Fibroblast of gingiva (primary cell): Measurements from ENCODE around the gene VEPH1.
A peak's percentile ranks its signal among the peaks of the same experiment; 100 is the strongest.

ENCODE experiments used
- DNase-seq: peaks from one replicate; pipeline ENCODE4 v3.0.0-alpha.2; 2011; ENCODE audit warnings: low read depth

The VEPH1 gene

DNA sequence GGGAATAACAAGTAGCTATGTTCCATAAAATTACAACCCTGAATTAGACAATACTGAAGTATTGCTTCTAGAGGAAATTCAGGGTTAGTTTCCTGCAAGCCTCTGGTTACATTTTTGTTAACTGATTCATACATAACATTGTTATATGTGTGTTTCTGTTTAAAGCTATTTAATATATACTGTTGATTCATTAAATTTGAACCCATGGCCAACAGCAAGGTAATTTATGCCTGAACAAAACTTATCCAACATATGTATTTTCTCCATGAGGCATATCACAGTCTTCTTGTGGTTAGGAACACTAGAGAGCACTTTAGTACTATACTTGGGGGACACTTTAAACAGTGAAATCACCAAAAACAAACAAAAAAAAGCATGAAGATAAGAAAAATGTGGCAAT lies 114.2 kb downstream of the VEPH1 start:
- no peak for DNase-seq

DNA sequence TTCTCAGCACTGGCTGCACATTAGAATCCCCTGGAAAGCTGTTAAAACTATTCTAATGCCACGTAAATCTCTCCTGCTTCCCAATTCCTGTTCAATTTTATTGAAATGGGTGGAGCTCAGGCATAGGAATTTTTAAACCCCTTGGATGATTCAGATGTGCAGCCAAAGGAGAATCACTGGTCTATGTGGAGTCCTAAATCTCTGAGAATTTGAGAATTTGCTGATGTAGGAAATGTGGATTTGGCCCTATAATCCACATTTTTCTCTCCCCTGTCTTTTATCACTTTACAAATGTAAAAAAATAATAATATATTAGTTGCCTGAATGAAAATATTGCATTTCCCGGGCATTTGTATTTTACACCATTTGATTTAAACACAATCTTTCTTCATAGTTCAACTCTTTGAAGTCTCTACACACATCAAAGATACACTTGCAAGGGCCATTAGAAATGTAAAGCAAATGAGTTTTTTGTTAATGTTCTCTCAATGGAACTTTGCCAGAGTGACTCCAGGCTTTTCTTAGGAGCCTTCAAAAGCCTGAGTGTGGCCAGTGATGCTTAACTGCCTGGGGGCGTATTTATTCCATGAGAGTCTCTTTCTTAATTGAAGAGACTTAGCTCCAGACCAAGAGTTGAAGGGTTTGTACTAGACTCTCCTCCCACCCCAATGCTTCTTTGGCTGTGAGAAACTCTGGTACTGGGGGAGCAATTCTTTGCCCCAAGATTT lies 115.3 kb downstream of the VEPH1 start:
- DNase-seq: no peak

DNA sequence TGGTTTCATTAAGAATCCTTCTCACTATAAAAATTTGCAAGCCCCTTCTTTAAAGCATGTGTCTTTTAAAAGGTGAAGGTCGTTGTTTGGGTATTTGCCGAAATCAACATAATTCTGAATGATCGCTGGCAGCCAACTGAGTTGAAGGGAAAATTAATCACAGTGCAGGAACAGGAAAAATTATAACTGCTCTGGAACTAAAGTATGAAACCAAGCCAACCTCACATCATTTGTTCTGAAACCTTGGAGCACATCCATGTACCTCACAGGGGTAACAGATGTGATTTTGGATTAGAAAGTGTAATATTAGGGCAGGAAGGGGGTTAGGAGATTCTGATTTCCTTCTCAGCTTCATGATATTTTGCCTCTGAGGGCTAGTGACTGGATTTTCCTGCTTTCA lies 118.7 kb downstream of the VEPH1 start:
- DNase-seq: no peak

DNA sequence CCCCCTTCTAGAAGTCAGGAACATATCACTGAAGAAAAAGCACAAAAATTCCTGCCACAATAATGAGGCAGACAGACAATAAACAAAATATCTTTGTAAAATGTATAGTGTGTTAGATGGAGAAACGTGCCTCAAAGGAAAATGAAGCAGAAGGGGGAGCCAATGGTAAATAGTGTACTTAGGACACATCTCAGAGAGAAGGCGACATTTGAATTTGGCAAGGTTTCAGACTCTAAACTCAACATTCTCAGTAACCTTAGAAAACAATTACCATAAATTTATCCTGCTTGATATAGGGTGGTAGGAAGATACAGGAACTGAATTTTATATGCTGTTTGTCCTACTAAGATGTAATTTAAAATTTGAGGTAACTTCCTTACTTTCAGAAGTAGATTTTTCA lies 119.2 kb downstream of the VEPH1 start:
- no peak for DNase-seq

DNA sequence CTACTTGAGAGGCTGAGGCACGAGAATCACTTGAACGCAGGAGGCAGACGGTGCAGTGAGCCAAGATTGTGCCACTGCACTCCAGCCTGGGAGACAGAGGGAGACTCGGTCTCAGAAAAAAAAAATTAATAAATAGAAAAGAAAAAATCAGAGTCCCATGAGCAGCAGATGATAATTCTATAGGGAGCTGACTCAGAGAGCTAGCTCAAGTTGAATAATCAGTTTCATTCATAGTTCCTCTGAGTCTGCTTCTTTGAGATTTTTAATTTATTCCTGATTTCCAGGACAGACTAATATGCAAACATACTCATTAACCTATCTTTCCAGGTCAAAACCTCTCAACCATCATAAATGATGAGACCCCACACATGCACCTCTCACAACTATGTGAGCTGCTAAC lies 121.6 kb downstream of the VEPH1 start:
- DNase-seq: no peak

DNA sequence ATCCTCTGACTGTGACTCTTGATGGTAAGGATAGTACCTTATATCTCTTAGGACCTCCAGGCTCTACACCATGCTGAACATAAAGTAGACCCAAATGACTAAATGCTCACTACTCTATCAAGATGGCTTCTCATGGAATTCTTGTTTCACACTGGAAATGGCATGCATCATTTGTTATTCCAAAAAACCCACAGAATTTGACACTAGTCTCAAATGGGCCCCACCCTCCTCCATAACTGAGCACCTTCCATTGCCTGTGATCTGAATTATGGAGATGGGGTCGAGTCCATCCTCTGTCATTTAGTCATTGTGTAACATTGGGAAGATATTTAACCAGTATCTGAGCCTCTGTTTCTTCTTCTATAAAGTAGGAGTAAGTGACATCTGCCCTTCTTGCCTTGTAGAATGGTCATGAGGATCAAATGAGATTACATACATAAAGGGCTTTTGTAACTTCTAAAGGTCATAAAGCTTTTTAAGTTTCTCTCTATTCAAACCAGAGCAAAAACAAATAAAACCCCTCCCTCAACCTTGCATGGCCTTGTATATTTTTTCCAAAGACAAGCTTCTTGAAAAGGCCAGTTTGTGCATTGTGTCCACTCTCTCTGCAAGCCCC lies 123.6 kb downstream of the VEPH1 start:
- no peak for DNase-seq

DNA sequence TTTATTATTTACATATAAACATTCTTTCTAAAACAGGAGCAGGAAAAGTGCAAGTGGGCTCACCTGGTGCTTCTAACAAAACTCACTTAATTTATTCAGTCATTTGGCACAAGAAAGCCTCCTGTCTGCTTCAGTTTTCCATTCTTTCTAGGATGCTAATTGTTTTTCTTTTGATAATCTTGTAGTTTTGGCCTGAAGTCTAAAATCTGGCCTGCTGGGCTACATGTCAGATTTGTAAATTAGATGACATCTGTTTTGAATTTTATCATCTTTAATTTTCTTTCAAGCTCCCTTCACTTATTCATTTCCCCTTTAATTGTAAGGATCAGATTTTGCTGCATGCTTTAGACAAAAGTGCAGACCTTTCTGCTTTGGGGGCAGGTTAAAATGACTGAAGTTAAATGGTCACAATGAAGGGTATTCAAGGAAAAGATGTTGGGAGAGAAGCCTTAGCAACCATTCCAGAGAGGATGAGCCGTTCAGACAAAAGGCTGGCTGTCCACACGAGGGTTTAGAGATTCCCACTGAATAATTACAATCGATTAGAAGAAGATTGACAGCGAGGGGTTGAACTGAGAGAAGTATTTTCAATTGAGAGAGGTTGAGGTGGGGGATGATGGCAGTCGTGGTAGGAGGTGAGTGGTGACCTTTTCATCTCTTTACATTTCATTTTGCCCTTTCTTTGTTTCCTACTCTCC lies 126.5 kb downstream of the VEPH1 start:
- DNase-seq: peak; percentile 24

DNA sequence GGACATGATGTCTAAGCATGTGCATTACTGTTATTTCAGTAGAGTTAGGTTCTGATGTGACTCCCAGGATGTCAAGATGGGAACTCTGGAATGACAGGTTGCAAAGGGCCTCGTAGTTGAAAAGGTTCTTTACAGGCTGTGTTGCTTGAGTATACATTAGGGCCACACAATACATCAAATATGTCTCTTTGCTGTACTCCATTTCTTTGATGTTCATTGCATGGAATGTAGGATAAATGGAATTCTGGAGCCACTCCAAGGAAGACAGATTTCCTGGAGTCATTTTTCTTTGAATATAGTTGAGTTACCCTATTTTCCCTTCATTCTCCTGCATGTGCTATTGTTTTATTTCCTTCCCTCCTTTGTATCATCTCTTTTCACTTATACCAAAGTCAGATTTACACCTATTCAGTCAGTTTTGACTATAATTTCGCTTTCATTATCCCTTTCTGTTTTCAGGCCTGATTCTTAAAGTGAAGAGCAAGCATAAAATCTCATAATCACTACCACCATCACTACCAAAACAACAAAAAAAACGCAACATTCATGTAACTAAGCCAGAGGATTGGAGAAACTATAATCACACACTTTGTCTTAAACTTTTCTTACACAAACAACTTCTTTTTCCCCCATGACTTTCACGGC lies 127.8 kb downstream of the VEPH1 start:
- no peak for DNase-seq

DNA sequence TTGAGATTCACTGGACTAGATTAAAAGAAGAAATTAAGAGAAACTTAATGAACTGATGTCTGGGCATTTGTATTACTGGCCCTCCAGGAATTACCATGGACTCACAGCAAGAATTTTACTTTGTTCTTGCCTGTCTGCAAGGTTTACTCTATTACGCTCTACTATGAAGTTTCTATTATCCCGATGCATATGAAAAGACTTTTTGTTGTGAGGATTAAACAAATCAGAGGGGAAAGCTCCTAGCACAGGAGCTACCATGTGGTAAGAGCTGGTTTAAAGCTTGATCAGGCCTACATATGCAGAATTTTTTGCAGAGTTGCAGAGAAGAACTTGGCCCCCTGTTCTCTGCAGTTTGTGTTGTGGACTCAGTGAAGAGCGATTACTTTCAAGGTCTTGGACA lies 128.3 kb downstream of the VEPH1 start:
- no peak for DNase-seq

DNA sequence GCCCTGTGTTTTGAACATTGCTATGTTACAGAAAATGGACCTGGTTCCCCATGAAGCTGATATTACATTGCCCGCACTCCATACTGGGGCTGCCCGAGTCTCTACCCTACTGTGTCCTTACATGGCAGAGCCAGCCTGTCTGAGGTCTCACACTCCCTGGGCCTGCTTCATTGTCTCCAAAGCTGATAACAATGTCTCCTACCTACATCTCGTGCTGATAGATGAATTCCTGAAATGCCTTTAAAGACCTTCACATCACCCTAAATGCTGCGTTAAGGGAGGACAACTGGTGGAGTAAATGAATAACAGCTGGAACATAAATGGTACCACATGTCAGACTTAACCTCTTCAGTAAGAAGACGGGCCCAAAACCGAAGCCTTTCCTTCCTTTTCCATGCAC lies 129.4 kb downstream of the VEPH1 start:
- peak; percentile 69 for DNase-seq

DNA sequence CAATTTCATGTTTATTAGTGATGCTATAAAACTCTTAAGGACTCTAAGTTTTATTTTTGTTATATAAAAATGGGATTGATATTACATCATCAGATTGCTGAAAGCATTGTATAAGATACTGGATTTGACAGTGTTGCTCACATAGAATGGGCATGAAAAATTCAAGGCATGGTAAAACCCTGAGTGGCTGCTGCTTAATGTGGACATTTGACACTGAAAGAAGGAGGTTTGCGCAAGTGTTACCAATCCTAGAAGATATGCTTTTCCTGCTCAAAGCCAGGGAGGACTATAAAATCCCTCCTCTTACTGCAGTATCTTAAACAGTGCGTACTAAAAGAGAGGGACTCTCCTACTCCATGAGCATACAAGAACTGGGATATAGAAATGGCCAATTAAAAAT lies 132.3 kb downstream of the VEPH1 start:
- peak; percentile 69 for DNase-seq

DNA sequence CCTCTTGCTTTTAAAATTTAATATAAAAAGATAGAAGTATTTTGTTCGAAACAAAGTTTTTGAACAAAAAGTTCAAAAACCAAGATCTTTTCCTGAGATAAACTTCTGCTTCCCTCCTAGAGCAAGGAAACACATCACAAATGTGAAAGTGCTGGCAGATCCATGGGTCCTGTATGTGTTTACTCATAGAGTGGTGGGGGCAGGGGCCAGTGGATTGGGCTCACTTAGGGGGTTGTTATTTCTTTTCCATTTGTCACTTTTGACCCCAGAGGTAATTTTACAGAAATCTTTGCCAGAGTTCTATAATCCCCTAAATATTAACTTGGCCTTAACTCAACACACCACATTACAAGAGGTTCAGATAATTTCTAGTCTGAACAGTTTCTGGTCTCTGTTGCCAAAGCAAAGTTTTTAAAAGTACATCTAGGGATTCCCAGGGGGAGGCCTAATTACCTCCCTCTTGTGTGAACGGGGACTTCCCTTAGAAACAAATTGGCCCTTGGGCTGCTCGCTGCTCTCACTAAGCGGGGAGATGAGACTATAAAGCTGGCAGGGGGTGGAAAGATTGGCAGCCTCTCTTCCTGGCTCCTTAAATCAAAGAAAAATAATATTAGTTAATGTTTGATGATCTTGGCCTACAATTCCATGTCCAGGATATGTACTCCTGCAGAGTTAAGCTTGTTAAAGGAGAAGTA lies 133.3 kb downstream of the VEPH1 start:
- DNase-seq: peak; percentile 56

DNA sequence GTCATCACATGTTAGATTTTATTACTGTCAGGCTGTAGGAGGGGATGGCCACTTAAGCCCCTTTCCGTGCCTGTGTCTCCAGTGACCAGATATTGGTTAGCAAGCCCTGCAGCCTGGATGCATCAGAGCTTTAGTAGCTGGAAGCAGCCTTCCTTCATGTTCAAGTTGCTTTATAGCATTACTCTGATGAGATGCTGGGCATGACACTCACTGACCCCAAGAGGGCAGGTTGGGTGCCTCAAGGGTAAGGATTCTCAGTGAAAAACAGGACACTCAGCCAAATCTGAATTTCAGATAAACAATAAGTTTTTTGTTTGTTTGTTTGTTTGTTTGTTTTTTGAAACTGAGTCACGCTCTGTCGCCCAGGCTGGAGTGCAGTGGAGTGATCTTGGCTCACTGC lies 135.0 kb downstream of the VEPH1 start:
- no peak for DNase-seq

DNA sequence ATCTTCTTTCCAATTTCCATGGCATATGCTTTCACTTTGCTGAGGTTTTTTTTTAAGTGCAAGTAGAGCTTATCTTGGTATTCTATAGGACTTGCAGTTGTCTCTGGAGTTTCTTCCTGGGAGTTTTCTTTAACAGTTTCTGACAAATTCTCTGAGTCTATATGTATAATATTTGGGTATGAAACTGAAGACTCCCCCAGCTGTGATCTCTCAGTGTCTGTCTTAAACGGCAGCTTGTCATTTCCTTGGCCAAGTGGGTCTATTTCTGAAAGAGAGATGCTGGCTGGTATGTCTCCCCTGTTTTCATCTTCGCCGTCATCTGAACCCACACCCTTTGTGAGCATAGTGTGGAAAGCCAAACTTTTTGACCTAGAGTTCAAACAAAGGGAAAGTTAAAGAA lies 139.8 kb downstream of the VEPH1 start:
- DNase-seq: no peak

DNA sequence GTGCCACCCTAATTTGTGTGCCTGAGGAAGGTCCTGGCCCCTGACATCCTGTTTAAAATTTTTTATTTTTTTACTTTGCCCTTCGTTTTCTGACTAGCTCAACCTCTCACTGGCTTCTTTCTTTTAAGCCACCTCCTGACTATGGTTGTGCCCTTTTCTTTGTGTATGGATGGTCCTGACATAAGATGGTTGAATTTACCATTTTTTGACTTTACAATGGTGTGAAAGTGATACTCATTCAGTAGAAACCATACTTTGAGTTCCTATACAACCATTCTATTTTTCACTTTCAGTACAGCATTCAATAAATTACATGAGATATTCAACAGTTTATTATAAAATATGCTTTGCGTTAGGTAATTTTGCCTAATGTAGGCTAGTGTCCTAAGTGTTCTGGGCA lies 140.9 kb downstream of the VEPH1 start:
- no peak for DNase-seq

DNA sequence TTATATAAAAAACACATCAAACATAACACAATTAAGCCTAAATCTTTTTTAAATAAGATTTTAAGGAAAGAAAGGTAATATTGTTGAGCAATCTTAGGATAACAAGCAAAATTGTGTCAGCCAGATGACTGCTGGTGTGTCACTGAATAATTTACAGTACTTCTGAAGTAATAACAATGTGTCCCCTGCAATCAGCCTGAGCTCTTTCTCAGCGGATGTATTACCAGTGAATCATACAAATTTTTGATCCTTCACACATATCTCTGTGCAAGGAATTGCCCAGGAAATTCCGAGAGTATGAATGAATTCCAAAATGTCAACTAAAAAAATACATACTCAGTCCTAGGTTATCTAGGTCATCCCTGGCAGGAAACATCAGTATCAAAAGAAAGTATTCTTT lies 143.2 kb downstream of the VEPH1 start:
- DNase-seq: peak; percentile 90

DNA sequence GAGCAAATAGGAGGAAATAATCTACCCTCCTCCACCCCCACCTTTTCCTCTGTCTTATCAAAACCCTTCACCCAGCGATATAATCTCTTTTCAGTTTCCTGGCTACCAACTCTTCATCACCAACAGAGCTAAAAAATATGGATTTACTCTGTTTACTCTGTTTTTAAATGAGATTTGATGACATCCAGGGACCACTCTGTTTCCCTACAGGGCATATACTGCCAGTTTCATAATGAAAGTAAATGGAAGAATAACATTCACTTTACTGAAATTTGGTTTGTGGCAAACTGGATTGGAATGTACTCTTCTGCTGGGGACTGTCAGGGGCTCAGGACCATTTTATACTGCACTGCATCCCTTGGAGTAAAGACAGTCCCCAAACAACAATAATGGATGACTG lies 146.7 kb downstream of the VEPH1 start:
- DNase-seq: no peak

DNA sequence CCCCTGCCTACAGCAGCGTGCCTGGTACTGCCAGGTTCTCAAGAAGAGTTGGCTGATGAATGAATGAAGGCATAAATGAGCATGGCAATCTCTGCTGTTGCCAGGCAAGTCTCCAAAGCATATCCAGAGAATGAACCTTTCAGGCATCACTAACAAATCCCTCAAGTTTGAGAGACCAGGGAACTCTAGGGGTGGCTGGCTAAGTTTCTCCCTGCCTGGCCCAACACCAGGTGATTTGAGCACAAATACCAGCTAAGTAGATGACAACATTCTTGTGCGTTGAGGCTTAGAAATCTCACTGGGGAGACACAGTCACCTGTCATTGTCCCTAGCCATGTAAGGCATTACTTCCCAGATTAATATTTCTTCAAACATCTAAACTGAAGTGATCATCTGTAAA lies 147.9 kb downstream of the VEPH1 start:
- no peak for DNase-seq

DNA sequence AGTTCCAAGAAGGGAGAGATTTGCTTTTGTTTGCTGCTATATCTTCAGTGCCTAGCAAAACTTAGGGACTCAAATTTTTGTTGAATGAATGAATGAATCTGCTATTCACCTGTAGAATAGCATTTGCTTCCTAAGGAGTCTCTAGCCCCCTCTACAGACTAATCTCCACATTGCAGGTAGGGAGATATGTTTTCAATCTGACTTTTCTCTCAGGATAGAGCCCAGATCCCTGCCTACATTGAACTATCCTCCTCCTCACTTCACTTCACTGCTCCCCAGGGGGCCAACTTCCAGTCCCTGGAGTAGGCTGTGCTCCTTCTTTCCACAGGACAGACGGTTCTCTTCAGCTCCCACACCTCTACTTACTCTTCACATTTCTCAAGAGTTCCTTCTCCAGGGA lies 148.5 kb downstream of the VEPH1 start:
- no peak for DNase-seq

DNA sequence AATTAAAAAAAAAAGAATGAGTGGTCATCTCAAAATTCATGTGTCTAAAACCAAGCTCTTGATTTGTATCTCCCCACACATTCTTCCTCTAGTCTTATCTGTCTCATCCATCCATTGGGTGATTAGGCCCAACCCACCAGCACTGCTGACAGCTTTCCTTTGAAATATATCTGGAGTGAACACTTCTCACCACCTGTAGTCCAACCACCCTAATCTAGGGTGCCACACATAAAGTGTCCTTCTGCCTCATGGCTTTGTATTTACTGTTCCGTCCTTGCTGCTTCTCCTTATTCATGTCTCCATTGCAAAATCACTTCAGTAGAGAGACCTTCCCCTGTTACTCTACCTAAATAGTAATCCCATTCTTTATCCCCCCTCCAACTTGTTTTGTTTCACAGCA lies 149.0 kb downstream of the VEPH1 start:
- DNase-seq: no peak

DNA sequence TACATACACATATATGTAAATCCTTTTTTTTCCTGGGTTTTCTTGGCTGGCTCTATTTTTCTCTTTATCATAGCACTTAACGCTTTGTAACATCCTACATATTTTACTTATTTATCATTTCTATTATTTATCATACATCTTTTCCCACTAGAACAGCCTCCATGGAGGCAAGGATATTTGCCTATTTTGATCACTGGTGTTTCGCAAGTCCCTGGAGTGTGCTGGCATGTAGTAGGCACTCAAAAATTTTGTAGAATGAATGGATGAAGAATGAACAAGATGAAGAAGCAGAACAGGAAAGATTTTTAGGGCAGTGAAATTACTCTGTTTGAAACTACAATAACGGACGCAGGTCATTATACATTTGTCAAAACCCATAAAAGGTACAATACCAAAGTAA lies 149.6 kb downstream of the VEPH1 start:
- DNase-seq: peak; percentile 34

DNA sequence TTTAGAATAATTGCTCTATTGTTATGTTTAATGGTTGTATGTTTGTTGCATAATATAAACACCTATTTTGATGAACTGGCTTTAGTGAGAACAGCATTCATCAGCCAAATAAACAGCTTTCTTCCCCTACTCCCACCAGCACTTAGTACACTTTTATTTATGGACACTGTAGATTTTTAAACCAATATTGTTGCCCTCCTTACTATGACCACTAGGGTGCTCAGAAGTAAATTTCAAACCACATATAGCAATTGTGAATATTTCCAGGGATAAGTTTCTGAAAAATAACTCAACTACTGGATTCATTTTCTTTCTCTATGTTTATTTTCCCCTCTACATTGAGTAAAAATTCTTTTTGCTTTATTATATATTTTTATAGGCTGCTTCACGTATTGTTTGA lies 151.2 kb downstream of the VEPH1 start:
- DNase-seq: no peak
